ENCODE measurements around the gene C5. TPM values are rescaled to one million over a fixed set of nuclear protein-coding genes. Genes with fewer than 3 reads are reported as not detected.

Gene C5
- total RNA-seq, 3 donors from 2014 or later (not counting 1 experiment from before 2014, with no cell fraction given): 1.5 to 2.0 (median 1.5) TPM

- no peak for DNase-seq
- Histone ChIP-seq H3K27ac (ENCODE audit: low read length) (no peak overlapping the region), H3K36me3 (ENCODE audit: control insufficient read depth, insufficient read depth, low read length) (no peaks in the 10 kb centered on the region), H3K4me3 (ENCODE audit: low read length) (no peak overlapping the region), H3K9me3 (ENCODE audit: control insufficient read depth, insufficient read depth, low read length) (no peaks in the 10 kb centered on the region), H3K4me1 (ENCODE audit: control insufficient read depth, insufficient read depth, low read length) (peaks cover 6% of the 10 kb centered on the region), H3K27me3 (ENCODE audit: control insufficient read depth, insufficient read depth, low read length) (no peaks in the 10 kb centered on the region)
- 91% methylated on average over 5 of the region's 9 CpGs for WGBS (ENCODE audit: insufficient coverage)
- ATAC-seq: no peak
- intact Hi-C loops (cut with micrococcal nuclease): no loop called here
- no peak overlapping the region for H3K27ac Mint-ChIP-seq
- no peak overlapping the region for H3K4me3 Mint-ChIP-seq
- H3K36me3 Mint-ChIP-seq: no peaks in the 10 kb centered on the region
- no peaks in the 10 kb centered on the region for H3K9me3 Mint-ChIP-seq
- no peaks in the 10 kb centered on the region for H3K27me3 Mint-ChIP-seq (ENCODE audit: low read depth in 2 of 2)
- no peaks in the 10 kb centered on the region for H3K4me1 Mint-ChIP-seq
- no peak for TF ChIP-seq CTCF (IDR thresholded peaks at IDR 0.05)
Observed at GRCh38 chr9:120951960-120952618, 98.0 kb downstream of the C5 start.

- Histone ChIP-seq H3K27ac (ENCODE audit: low read length) (peak overlapping the region; percentile 1), H3K36me3 (ENCODE audit: control insufficient read depth, insufficient read depth, low read length) (no peaks in the 10 kb centered on the region), H3K4me3 (ENCODE audit: low read length) (no peak overlapping the region), H3K4me1 (ENCODE audit: control insufficient read depth, insufficient read depth, low read length) (peaks cover 6% of the 10 kb centered on the region), H3K9me3 (ENCODE audit: control insufficient read depth, insufficient read depth, low read length) (no peaks in the 10 kb centered on the region), H3K27me3 (ENCODE audit: control insufficient read depth, insufficient read depth, low read length) (no peaks in the 10 kb centered on the region)
- no peaks in the 10 kb centered on the region for H3K4me1 Mint-ChIP-seq
- no peaks in the 10 kb centered on the region for H3K9me3 Mint-ChIP-seq
- H3K4me3 Mint-ChIP-seq: no peak overlapping the region
- no peak for TF ChIP-seq CTCF (IDR thresholded peaks at IDR 0.05)
- DNase-seq (no peak), ATAC-seq (peak; percentile 29 to 67 (median 32))
- H3K27me3 Mint-ChIP-seq (ENCODE audit: low read depth in 2 of 2): no peaks in the 10 kb centered on the region
- H3K27ac Mint-ChIP-seq: no peak overlapping the region
- WGBS (ENCODE audit: insufficient coverage): 95% methylated on average over 6 of the region's 8 CpGs
- no peaks in the 10 kb centered on the region for H3K36me3 Mint-ChIP-seq
- intact Hi-C loops (cut with micrococcal nuclease): no loop called here
Observed at GRCh38 chr9:120950421-120951388, 99.4 kb downstream of the C5 start.

- H3K9me3 Mint-ChIP-seq: no peaks in the 10 kb centered on the region
- no peak overlapping the region for H3K27ac ChIP-seq (ENCODE audit: low read length)
- H3K4me3 ChIP-seq (ENCODE audit: low read length): no peak overlapping the region
- H3K27ac Mint-ChIP-seq: no peak overlapping the region
- 81% methylated on average over 2 of the region's 2 CpGs for WGBS (ENCODE audit: insufficient coverage)
- no peaks in the 10 kb centered on the region for H3K27me3 Mint-ChIP-seq (ENCODE audit: low read depth in 2 of 2)
- H3K36me3 ChIP-seq (ENCODE audit: control insufficient read depth, insufficient read depth, low read length): no peaks in the 10 kb centered on the region
- H3K4me1 ChIP-seq (ENCODE audit: control insufficient read depth, insufficient read depth, low read length): peaks cover 6% of the 10 kb centered on the region
- intact Hi-C loops (cut with micrococcal nuclease): no loop called here
- no peak for TF ChIP-seq CTCF (IDR thresholded peaks at IDR 0.05)
- no peaks in the 10 kb centered on the region for H3K9me3 ChIP-seq (ENCODE audit: control insufficient read depth, insufficient read depth, low read length)
- no peak overlapping the region for H3K4me3 Mint-ChIP-seq
- H3K27me3 ChIP-seq (ENCODE audit: control insufficient read depth, insufficient read depth, low read length): no peaks in the 10 kb centered on the region
- ATAC-seq: no peak
- H3K36me3 Mint-ChIP-seq: no peaks in the 10 kb centered on the region
- DNase-seq: no peak
- no peaks in the 10 kb centered on the region for H3K4me1 Mint-ChIP-seq
Observed at GRCh38 chr9:120949290-120949689, 100.8 kb downstream of the C5 start.

Data from natural killer cell (primary cell).